ENCODE data around the gene FGF16.

The FGF16 gene

DNA sequence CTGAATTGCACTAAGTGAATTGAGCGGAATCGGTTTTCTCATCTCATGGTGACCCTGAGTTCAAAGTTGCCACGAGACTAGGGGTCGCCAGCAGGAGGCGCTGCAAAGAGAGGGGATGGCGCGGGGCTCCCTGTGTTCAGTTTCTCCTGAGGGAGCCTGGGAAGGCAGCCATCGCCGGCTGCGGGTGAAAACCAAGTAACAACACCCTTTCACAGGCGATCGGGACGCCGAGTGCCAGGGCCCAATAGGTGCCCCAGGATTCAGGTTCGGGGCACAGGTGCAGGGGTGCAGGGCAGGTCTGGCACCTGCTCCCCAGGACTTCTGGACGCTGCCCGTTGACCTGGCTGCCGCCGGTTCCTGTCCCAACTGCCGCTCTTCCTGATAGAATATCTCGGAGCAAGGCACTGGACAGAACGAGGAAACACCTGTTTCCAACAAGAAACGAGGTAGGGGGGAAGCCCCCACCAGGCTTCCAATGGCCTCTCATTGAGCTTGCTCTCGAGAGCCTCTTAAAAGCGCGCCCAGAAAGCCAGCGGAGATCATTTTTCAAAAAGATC is 1.1 kb upstream of the FGF16 start:
- Histone ChIP-seq H3K4me1 (ENCODE audit: insufficient read depth, low read length) (no peaks in the 10 kb centered on the region), H4K20me1 (ENCODE audit: insufficient read depth, low read length) (no peaks in the 10 kb centered on the region), H3K4me2 (ENCODE audit: insufficient read depth, low read length) (no peak overlapping the region), H3K27me3 (ENCODE audit: insufficient read depth, low read length, poor library complexity) (no peaks in the 10 kb centered on the region), H3K79me2 (ENCODE audit: insufficient read depth, low read length) (no peaks in the 10 kb centered on the region), H3K9ac (ENCODE audit: low read depth, low read length) (no peak overlapping the region), H2AFZ (ENCODE audit: low read depth, low read length) (no peak overlapping the region), H3K36me3 (ENCODE audit: insufficient read depth, low read length) (no peaks in the 10 kb centered on the region), H3K27ac (ENCODE audit: low read length) (no peak overlapping the region), H3K9me3 (ENCODE audit: insufficient read depth, low read length, severe bottlenecking) (no peaks in the 10 kb centered on the region), H3K4me3 (ENCODE audit: low read depth in 1 of 2, low read length in 2 of 2) (no peak overlapping the region)
- no peak for TF ChIP-seq EZH2 (IDR thresholded peaks at IDR 0.05; ENCODE audit: borderline replicate concordance, low read depth, low read length, severe bottlenecking)
- no peak for TF ChIP-seq CTCF (IDR thresholded peaks at IDR 0.05; ENCODE audit: borderline replicate concordance, extremely low read depth, low read length, poor library complexity, severe bottlenecking)
- DNase-seq (no peak), ATAC-seq (ENCODE audit: insufficient read depth, low read depth) (no peak)

- ATAC-seq (ENCODE audit: insufficient read depth, low read depth) (no peak), DNase-seq (no peak)
- H3K4me2 ChIP-seq (ENCODE audit: insufficient read depth, low read length), result no peak overlapping the region
- no peaks in the 10 kb centered on the region for H3K27me3 ChIP-seq (ENCODE audit: insufficient read depth, low read length, poor library complexity)
- no peak overlapping the region for H3K27ac ChIP-seq (ENCODE audit: low read length)
- H2AFZ ChIP-seq (ENCODE audit: low read depth, low read length), result no peak overlapping the region
- H3K79me2 ChIP-seq (ENCODE audit: insufficient read depth, low read length), result no peaks in the 10 kb centered on the region
- TF ChIP-seq CTCF (IDR thresholded peaks at IDR 0.05; ENCODE audit: borderline replicate concordance, extremely low read depth, low read length, poor library complexity, severe bottlenecking), result no peak
- no peak for TF ChIP-seq EZH2 (IDR thresholded peaks at IDR 0.05; ENCODE audit: borderline replicate concordance, low read depth, low read length, severe bottlenecking)
- H3K9me3 ChIP-seq (ENCODE audit: insufficient read depth, low read length, severe bottlenecking), result no peaks in the 10 kb centered on the region
- H3K4me3 ChIP-seq (ENCODE audit: low read depth in 1 of 2, low read length in 2 of 2), result no peak overlapping the region
- H4K20me1 ChIP-seq (ENCODE audit: insufficient read depth, low read length), result no peaks in the 10 kb centered on the region
- H3K36me3 ChIP-seq (ENCODE audit: insufficient read depth, low read length), result no peaks in the 10 kb centered on the region
- H3K4me1 ChIP-seq (ENCODE audit: insufficient read depth, low read length), result no peaks in the 10 kb centered on the region
- H3K9ac ChIP-seq (ENCODE audit: low read depth, low read length), result no peak overlapping the region
Observed at GRCh38 chrX:77447653-77448569, 722 bp downstream of the FGF16 start.

- Histone ChIP-seq H3K4me3 (ENCODE audit: low read depth in 1 of 2, low read length in 2 of 2) (no peak overlapping the region), H3K79me2 (ENCODE audit: insufficient read depth, low read length) (no peaks in the 10 kb centered on the region), H3K9ac (ENCODE audit: low read depth, low read length) (no peak overlapping the region), H3K36me3 (ENCODE audit: insufficient read depth, low read length) (no peaks in the 10 kb centered on the region), H4K20me1 (ENCODE audit: insufficient read depth, low read length) (no peaks in the 10 kb centered on the region), H3K9me3 (ENCODE audit: insufficient read depth, low read length, severe bottlenecking) (no peaks in the 10 kb centered on the region), H2AFZ (ENCODE audit: low read depth, low read length) (no peak overlapping the region), H3K4me1 (ENCODE audit: insufficient read depth, low read length) (no peaks in the 10 kb centered on the region), H3K4me2 (ENCODE audit: insufficient read depth, low read length) (no peak overlapping the region), H3K27me3 (ENCODE audit: insufficient read depth, low read length, poor library complexity) (no peaks in the 10 kb centered on the region), H3K27ac (ENCODE audit: low read length) (no peak overlapping the region)
- TF ChIP-seq CTCF (IDR thresholded peaks at IDR 0.05; ENCODE audit: borderline replicate concordance, extremely low read depth, low read length, poor library complexity, severe bottlenecking) (no peak), EZH2 (IDR thresholded peaks at IDR 0.05; ENCODE audit: borderline replicate concordance, low read depth, low read length, severe bottlenecking) (no peak)
- ATAC-seq (ENCODE audit: insufficient read depth, low read depth) (no peak), DNase-seq (no peak)
Observed at GRCh38 chrX:77450415-77450814, 3.2 kb downstream of the FGF16 start.

Measured in DND-41 (cell line).